Spleen (tissue), 7 donors: Measurements from ENCODE around the gene GFER.

Source experiments
- POLR2A ChIP-seq, 3 donors: fragments of 450-650 bp; IDR thresholded peaks; one replicate each; pipeline ENCODE4 v1.5.1; 2017; ENCODE audit warnings: antibody characterized with exemption in 3 of 3, mild to moderate bottlenecking in 1 of 3
- POLR2AphosphoS5 ChIP-seq, 3 donors: sonication (generic); formaldehyde crosslinking; IDR thresholded peaks; one replicate each; pipeline ENCODE4 v1.5.1; 2017; ENCODE audit warnings: antibody characterized with exemption in 3 of 3
- TF ChIP-seq, protein P1 (sequence below), 11 experiments: fragments of 200-600 bp in 7 of 11; fragments of 450-650 bp in 4 of 11; sonication (generic) in 4 of 11; IDR thresholded peaks in 8 of 11; conservative IDR thresholded peaks in 3 of 11; 1 replicate in 7 of 11; 2 replicates in 4 of 11; pipeline versions ENCODE4 v1.4.0 to v1.8.0; 2016 to 2021; ENCODE audit warnings: antibody characterized with exemption in 11 of 11, inconsistent platforms in 4 of 11, mild to moderate bottlenecking in 1 of 11
- donor health status: DM: no; HTN: no; CAD: no; lungs with moderate emphysema.
- donor health status: DM: no; HTN: no; CAD: no.
- donor health status: DM: no; HTN: no; CAD: no.

DNA sequence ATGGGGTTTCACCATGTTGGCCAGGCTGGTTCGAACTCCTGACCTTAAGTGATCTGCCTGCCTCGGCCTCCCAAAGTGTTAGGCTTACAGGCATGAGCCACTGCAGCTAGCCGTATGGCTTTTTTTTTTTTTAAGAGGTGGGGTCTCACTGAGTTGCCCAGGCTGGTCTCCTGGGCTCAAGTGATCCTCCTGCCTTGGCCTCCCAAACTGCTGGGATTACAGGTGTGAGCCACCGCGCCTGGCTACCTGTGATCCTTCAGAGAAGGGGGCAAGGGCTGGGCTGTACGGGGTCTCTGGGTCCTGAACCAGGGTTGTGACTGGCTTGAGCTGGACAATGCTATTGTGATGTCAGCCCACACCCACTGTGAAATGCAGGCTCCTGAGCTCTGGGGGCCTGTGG lies 17.5 kb upstream of the GFER start, which contains the start of gene RNF151:
- TF ChIP-seq POLR2AphosphoS5 (IDR thresholded peaks at IDR 0.05) (no peak), POLR2A (IDR thresholded peaks at IDR 0.05) (no peak)
- TF ChIP-seq, protein P1, sequence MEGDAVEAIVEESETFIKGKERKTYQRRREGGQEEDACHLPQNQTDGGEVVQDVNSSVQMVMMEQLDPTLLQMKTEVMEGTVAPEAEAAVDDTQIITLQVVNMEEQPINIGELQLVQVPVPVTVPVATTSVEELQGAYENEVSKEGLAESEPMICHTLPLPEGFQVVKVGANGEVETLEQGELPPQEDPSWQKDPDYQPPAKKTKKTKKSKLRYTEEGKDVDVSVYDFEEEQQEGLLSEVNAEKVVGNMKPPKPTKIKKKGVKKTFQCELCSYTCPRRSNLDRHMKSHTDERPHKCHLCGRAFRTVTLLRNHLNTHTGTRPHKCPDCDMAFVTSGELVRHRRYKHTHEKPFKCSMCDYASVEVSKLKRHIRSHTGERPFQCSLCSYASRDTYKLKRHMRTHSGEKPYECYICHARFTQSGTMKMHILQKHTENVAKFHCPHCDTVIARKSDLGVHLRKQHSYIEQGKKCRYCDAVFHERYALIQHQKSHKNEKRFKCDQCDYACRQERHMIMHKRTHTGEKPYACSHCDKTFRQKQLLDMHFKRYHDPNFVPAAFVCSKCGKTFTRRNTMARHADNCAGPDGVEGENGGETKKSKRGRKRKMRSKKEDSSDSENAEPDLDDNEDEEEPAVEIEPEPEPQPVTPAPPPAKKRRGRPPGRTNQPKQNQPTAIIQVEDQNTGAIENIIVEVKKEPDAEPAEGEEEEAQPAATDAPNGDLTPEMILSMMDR (IDR thresholded peaks at IDR 0.05 in 8 of 11, conservative IDR thresholded peaks at IDR 0.05 in 3 of 11): no peak
